Kidney tubule cell (primary cell): ENCODE measurements around the gene CTIF.
A peak's percentile ranks its signal among the peaks of the same experiment; 100 is the strongest.

Source experiments
- DNase-seq: peaks from one replicate; pipeline ENCODE4 v3.0.0-alpha.2; 2018; ENCODE audit warnings: low spot score

Gene CTIF

GRCh38 chr18:48732767-48733424 is 194.1 kb downstream of the CTIF start:
- no peak for DNase-seq

- no peak for DNase-seq
Observed at GRCh38 chr18:48733643-48734253, 194.9 kb downstream of the CTIF start.

GRCh38 chr18:48734460-48734859 is 195.6 kb downstream of the CTIF start:
- no peak for DNase-seq

- peak; percentile 39 for DNase-seq
Observed at GRCh38 chr18:48735080-48735676, 196.3 kb downstream of the CTIF start.

GRCh38 chr18:48735681-48736255 is 196.9 kb downstream of the CTIF start:
- DNase-seq = no peak

GRCh38 chr18:48736321-48737260 is 197.8 kb downstream of the CTIF start:
- DNase-seq = no peak

GRCh38 chr18:48739266-48740067 is 200.6 kb downstream of the CTIF start:
- DNase-seq = no peak

- no peak for DNase-seq
Observed at GRCh38 chr18:48740068-48740440, 201.2 kb downstream of the CTIF start.

GRCh38 chr18:48740851-48741485 is 202.1 kb downstream of the CTIF start:
- DNase-seq = no peak

- DNase-seq = no peak
Observed at GRCh38 chr18:48741866-48742265, 203.0 kb downstream of the CTIF start.

- DNase-seq = no peak
Observed at GRCh38 chr18:48742304-48742703, 203.5 kb downstream of the CTIF start.

- DNase-seq = no peak
Observed at GRCh38 chr18:48742706-48743475, 204.1 kb downstream of the CTIF start.

- no peak for DNase-seq
Observed at GRCh38 chr18:48743886-48744285, 205.1 kb downstream of the CTIF start.

GRCh38 chr18:48745293-48745692 is 206.5 kb downstream of the CTIF start:
- DNase-seq = no peak

- peak; percentile 47 for DNase-seq
Observed at GRCh38 chr18:48749768-48750167, 210.9 kb downstream of the CTIF start.

GRCh38 chr18:48750485-48751175 is 211.8 kb downstream of the CTIF start:
- no peak for DNase-seq

- no peak for DNase-seq
Observed at GRCh38 chr18:48751727-48752468, 213.1 kb downstream of the CTIF start.

GRCh38 chr18:48752478-48752877 is 213.6 kb downstream of the CTIF start:
- no peak for DNase-seq

GRCh38 chr18:48752928-48753327 is 214.1 kb downstream of the CTIF start:
- no peak for DNase-seq
